ENCODE measurements around the gene ADAMTS5. TPM values are rescaled to one million over a fixed set of nuclear protein-coding genes. Genes with fewer than 3 reads are reported as not detected.

The ADAMTS5 gene
- total and polyA plus RNA-seq, 2 of the 8 experiments (the other 6 are each of a cell fraction or from before 2014, with no cell fraction given) = 0.20 to 1.1 TPM

DNA sequence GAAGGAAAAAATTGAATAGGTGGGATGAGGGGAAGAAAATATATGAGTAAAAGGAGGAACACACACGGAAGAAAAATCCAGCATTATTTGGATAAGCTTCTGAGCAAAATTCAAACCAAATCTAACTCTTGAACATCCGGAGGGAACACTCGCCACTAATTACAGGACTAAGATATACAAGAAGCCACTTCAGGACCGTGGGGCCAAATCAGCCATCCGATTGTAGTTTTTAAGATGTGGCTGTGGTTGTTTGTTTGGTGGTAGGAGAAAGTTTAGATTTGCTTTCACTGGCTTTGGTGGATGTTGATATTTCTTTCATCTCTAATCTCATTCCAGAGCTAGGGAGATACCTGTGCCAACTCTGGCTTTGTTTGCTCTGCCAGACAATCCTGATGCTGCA is 78.0 kb downstream of the ADAMTS5 start:
- ChIA-PET POLR2A (ENCODE audit: partially characterized antibody) (no interaction called here), CTCF (ENCODE audit: partially characterized antibody) (interaction anchor here (1.2 to 2.1 kb wide), 2 partner anchors 9 to 73 kb away, joined by 3 to 8 read pairs; no protein-coding TSS in a partner anchor)
- Histone ChIP-seq H4K20me1 (replicated peaks in 1 of 2; ENCODE audit: control insufficient read depth in 1 of 2, insufficient read depth in 2 of 2, low read length in 2 of 2) (no peaks in the 10 kb centered on the region), H2BK15ac (ENCODE audit: low read length) (no peak overlapping the region), H3K79me1 (ENCODE audit: low read depth, low read length) (no peaks in the 10 kb centered on the region), H2AFZ (ENCODE audit: low read length) (no peak overlapping the region), H3K9ac (replicated peaks in 1 of 4; ENCODE audit: extremely low read depth in 1 of 4, low read depth in 3 of 4, low read length in 3 of 4) (no peak overlapping the region), H3K4ac (replicated peaks; ENCODE audit: insufficient read length, low read depth, low read length) (no peak overlapping the region), H3K4me2 (ENCODE audit: insufficient read depth in 1 of 2, low read depth in 2 of 2, low read length in 2 of 2) (no peak overlapping the region), H2AK5ac (ENCODE audit: low read depth, low read length) (no peak overlapping the region), H4K8ac (ENCODE audit: extremely low read depth, insufficient read depth, low read length) (no peak overlapping the region), H3K18ac (ENCODE audit: extremely low read depth, low read length) (no peak overlapping the region), H2BK12ac (ENCODE audit: low read depth, low read length) (no peak overlapping the region), H2BK120ac (replicated peaks; ENCODE audit: low read depth, low read length) (no peak overlapping the region), H4K91ac (replicated peaks; ENCODE audit: insufficient read length, low read length) (no peak overlapping the region), H2BK5ac (ENCODE audit: low read depth, low read length) (no peak overlapping the region), H2BK20ac (ENCODE audit: low read length) (no peak overlapping the region), H3K4me1 (replicated peaks in 1 of 4; ENCODE audit: control insufficient read depth in 3 of 4, insufficient read depth in 4 of 4, low read length in 3 of 4) (no peaks in the 10 kb centered on the region), H3K56ac (replicated peaks; ENCODE audit: insufficient read length, low read depth, low read length) (no peak overlapping the region), H3K4me3 (ENCODE audit: extremely low read depth in 1 of 4, insufficient read depth in 2 of 4, low read depth in 3 of 4, low read length in 4 of 4) (no peak overlapping the region), H3K9me3 (ENCODE audit: insufficient read depth in 2 of 2, low read depth in 1 of 2, low read length in 1 of 2) (no peaks in the 10 kb centered on the region), H3K79me2 (ENCODE audit: control insufficient read depth in 1 of 2, insufficient read depth in 2 of 2, low read length in 2 of 2) (no peaks in the 10 kb centered on the region), H3K27me3 (replicated peaks in 1 of 4; ENCODE audit: control insufficient read depth in 3 of 4, extremely low read depth in 1 of 4, insufficient read depth in 3 of 4, low read length in 3 of 4) (peaks cover 0 to 1% (median 0%) of the 10 kb centered on the region in 4 experiments; a peak in 1 of 7 replicates), H3K23me2 (ENCODE audit: low read depth, low read length) (no peaks in the 10 kb centered on the region), H3K14ac (ENCODE audit: insufficient read length) (no peak overlapping the region), H3K36me3 (ENCODE audit: control insufficient read depth in 2 of 4, insufficient read depth in 4 of 4, low read length in 3 of 4) (no peaks in the 10 kb centered on the region; a peak in 1 of 8 replicates), H3K23ac (ENCODE audit: insufficient read length) (no peak overlapping the region), H3K27ac (ENCODE audit: low read depth, low read length) (no peak overlapping the region), H4K5ac (ENCODE audit: insufficient read length, low read depth, low read length) (no peak overlapping the region)
- DNase-seq (ENCODE audit: low read depth in 1 of 2, low spot score in 2 of 2) = no peak
- no peak for FAIRE-seq
- WGBS, 2 experiments (ENCODE audit: extremely low coverage in 1 of 2, insufficient coverage in 1 of 2, insufficient read length in 1 of 2, insufficient replicate concordance in 2 of 2, low coverage in 1 of 2, low lambda C conversion rate in 2 of 2, missing lambda C conversion rate in 1 of 2) = 91 to 100% methylated on average over 1 to 5 of the region's 5 CpGs
- TF ChIP-seq NRF1 (IDR thresholded peaks at IDR 0.05; ENCODE audit: low read depth, low read length) = no peak
- TF ChIP-seq, protein P1, sequence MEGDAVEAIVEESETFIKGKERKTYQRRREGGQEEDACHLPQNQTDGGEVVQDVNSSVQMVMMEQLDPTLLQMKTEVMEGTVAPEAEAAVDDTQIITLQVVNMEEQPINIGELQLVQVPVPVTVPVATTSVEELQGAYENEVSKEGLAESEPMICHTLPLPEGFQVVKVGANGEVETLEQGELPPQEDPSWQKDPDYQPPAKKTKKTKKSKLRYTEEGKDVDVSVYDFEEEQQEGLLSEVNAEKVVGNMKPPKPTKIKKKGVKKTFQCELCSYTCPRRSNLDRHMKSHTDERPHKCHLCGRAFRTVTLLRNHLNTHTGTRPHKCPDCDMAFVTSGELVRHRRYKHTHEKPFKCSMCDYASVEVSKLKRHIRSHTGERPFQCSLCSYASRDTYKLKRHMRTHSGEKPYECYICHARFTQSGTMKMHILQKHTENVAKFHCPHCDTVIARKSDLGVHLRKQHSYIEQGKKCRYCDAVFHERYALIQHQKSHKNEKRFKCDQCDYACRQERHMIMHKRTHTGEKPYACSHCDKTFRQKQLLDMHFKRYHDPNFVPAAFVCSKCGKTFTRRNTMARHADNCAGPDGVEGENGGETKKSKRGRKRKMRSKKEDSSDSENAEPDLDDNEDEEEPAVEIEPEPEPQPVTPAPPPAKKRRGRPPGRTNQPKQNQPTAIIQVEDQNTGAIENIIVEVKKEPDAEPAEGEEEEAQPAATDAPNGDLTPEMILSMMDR (IDR thresholded peaks at IDR 0.05; ENCODE audit: control extremely low read depth in 1 of 3, insufficient read depth in 1 of 3, low read depth in 1 of 3, low read length in 3 of 3) = no peak
- TF ChIP-seq CREB1 (IDR thresholded peaks at IDR 0.05) = no peak
- no peak for TF ChIP-seq CHD2 (IDR thresholded peaks at IDR 0.05; ENCODE audit: low read length)
- no peak for TF ChIP-seq POU5F1 (IDR thresholded peaks at IDR 0.05; ENCODE audit: low read depth, low read length)
- TF ChIP-seq KDM5A (IDR thresholded peaks at IDR 0.05; ENCODE audit: low read length) = no peak
- TF ChIP-seq EP300 (IDR thresholded peaks at IDR 0.05; ENCODE audit: borderline replicate concordance in 1 of 2, low read depth in 2 of 2, low read length in 2 of 2) = no peak
- TF ChIP-seq CBX5 (IDR thresholded peaks at IDR 0.05; ENCODE audit: low read depth, low read length) = no peak
- no peak for TF ChIP-seq TAF1 (IDR thresholded peaks at IDR 0.05; ENCODE audit: low read depth, low read length)
- TF ChIP-seq NANOG (IDR thresholded peaks at IDR 0.05; ENCODE audit: insufficient read depth, low read depth, low read length, poor library complexity, severe bottlenecking) = no peak
- TF ChIP-seq, protein P2, sequence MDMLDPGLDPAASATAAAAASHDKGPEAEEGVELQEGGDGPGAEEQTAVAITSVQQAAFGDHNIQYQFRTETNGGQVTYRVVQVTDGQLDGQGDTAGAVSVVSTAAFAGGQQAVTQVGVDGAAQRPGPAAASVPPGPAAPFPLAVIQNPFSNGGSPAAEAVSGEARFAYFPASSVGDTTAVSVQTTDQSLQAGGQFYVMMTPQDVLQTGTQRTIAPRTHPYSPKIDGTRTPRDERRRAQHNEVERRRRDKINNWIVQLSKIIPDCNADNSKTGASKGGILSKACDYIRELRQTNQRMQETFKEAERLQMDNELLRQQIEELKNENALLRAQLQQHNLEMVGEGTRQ (IDR thresholded peaks at IDR 0.05; ENCODE audit: low read length) = no peak

Data from H1 (cell line).